Measurements from ENCODE around the gene TCERG1L.

DNA sequence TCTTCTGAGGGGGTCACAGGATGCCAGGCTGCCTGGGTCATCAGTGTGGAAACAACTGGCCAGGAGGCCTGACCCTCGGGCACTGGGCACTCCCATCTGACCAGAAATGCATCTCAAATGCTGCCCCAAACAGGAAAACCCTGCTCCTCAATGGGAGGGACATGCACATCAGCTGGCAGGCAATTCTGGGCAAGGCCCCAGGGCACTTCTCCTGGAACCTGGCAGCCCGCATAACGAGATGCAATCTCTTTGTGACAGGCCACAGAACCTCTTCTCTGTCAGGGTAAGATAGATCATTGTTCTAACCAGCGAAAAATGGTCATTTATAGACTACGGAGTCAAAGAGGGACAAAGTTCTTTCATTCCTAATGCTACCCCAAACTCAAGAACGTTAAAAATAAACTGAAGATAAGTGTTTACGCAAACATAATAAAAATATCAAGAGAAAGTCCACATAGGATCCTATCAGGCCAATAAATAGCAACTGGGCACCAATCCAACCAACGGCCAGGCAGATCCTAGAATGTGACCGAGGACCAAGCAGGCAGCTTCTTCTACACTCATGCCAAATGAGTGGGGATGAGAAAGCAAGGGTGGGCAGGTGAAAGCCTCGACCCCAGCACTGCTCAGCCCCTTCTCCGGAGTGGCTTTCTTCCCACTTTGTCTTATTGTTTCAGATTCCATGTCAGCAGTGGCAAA lies 212.3 kb downstream of the TCERG1L start:
- TF ChIP-seq, protein P1, sequence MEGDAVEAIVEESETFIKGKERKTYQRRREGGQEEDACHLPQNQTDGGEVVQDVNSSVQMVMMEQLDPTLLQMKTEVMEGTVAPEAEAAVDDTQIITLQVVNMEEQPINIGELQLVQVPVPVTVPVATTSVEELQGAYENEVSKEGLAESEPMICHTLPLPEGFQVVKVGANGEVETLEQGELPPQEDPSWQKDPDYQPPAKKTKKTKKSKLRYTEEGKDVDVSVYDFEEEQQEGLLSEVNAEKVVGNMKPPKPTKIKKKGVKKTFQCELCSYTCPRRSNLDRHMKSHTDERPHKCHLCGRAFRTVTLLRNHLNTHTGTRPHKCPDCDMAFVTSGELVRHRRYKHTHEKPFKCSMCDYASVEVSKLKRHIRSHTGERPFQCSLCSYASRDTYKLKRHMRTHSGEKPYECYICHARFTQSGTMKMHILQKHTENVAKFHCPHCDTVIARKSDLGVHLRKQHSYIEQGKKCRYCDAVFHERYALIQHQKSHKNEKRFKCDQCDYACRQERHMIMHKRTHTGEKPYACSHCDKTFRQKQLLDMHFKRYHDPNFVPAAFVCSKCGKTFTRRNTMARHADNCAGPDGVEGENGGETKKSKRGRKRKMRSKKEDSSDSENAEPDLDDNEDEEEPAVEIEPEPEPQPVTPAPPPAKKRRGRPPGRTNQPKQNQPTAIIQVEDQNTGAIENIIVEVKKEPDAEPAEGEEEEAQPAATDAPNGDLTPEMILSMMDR (IDR thresholded peaks at IDR 0.05 in 2 of 3, conservative IDR thresholded peaks at IDR 0.05 in 1 of 3; ENCODE audit: insufficient read depth in 2 of 3, low read depth in 1 of 3, low read length in 3 of 3) = no peak
- TF ChIP-seq EGR1 (conservative IDR thresholded peaks at IDR 0.05) = no peak
- TF ChIP-seq, protein P2, sequence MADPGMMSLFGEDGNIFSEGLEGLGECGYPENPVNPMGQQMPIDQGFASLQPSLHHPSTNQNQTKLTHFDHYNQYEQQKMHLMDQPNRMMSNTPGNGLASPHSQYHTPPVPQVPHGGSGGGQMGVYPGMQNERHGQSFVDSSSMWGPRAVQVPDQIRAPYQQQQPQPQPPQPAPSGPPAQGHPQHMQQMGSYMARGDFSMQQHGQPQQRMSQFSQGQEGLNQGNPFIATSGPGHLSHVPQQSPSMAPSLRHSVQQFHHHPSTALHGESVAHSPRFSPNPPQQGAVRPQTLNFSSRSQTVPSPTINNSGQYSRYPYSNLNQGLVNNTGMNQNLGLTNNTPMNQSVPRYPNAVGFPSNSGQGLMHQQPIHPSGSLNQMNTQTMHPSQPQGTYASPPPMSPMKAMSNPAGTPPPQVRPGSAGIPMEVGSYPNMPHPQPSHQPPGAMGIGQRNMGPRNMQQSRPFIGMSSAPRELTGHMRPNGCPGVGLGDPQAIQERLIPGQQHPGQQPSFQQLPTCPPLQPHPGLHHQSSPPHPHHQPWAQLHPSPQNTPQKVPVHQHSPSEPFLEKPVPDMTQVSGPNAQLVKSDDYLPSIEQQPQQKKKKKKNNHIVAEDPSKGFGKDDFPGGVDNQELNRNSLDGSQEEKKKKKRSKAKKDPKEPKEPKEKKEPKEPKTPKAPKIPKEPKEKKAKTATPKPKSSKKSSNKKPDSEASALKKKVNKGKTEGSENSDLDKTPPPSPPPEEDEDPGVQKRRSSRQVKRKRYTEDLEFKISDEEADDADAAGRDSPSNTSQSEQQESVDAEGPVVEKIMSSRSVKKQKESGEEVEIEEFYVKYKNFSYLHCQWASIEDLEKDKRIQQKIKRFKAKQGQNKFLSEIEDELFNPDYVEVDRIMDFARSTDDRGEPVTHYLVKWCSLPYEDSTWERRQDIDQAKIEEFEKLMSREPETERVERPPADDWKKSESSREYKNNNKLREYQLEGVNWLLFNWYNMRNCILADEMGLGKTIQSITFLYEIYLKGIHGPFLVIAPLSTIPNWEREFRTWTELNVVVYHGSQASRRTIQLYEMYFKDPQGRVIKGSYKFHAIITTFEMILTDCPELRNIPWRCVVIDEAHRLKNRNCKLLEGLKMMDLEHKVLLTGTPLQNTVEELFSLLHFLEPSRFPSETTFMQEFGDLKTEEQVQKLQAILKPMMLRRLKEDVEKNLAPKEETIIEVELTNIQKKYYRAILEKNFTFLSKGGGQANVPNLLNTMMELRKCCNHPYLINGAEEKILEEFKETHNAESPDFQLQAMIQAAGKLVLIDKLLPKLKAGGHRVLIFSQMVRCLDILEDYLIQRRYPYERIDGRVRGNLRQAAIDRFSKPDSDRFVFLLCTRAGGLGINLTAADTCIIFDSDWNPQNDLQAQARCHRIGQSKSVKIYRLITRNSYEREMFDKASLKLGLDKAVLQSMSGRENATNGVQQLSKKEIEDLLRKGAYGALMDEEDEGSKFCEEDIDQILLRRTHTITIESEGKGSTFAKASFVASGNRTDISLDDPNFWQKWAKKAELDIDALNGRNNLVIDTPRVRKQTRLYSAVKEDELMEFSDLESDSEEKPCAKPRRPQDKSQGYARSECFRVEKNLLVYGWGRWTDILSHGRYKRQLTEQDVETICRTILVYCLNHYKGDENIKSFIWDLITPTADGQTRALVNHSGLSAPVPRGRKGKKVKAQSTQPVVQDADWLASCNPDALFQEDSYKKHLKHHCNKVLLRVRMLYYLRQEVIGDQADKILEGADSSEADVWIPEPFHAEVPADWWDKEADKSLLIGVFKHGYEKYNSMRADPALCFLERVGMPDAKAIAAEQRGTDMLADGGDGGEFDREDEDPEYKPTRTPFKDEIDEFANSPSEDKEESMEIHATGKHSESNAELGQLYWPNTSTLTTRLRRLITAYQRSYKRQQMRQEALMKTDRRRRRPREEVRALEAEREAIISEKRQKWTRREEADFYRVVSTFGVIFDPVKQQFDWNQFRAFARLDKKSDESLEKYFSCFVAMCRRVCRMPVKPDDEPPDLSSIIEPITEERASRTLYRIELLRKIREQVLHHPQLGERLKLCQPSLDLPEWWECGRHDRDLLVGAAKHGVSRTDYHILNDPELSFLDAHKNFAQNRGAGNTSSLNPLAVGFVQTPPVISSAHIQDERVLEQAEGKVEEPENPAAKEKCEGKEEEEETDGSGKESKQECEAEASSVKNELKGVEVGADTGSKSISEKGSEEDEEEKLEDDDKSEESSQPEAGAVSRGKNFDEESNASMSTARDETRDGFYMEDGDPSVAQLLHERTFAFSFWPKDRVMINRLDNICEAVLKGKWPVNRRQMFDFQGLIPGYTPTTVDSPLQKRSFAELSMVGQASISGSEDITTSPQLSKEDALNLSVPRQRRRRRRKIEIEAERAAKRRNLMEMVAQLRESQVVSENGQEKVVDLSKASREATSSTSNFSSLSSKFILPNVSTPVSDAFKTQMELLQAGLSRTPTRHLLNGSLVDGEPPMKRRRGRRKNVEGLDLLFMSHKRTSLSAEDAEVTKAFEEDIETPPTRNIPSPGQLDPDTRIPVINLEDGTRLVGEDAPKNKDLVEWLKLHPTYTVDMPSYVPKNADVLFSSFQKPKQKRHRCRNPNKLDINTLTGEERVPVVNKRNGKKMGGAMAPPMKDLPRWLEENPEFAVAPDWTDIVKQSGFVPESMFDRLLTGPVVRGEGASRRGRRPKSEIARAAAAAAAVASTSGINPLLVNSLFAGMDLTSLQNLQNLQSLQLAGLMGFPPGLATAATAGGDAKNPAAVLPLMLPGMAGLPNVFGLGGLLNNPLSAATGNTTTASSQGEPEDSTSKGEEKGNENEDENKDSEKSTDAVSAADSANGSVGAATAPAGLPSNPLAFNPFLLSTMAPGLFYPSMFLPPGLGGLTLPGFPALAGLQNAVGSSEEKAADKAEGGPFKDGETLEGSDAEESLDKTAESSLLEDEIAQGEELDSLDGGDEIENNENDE (IDR thresholded peaks at IDR 0.05; ENCODE audit: low read depth, low read length) = no peak
- TF ChIP-seq, protein P3, sequence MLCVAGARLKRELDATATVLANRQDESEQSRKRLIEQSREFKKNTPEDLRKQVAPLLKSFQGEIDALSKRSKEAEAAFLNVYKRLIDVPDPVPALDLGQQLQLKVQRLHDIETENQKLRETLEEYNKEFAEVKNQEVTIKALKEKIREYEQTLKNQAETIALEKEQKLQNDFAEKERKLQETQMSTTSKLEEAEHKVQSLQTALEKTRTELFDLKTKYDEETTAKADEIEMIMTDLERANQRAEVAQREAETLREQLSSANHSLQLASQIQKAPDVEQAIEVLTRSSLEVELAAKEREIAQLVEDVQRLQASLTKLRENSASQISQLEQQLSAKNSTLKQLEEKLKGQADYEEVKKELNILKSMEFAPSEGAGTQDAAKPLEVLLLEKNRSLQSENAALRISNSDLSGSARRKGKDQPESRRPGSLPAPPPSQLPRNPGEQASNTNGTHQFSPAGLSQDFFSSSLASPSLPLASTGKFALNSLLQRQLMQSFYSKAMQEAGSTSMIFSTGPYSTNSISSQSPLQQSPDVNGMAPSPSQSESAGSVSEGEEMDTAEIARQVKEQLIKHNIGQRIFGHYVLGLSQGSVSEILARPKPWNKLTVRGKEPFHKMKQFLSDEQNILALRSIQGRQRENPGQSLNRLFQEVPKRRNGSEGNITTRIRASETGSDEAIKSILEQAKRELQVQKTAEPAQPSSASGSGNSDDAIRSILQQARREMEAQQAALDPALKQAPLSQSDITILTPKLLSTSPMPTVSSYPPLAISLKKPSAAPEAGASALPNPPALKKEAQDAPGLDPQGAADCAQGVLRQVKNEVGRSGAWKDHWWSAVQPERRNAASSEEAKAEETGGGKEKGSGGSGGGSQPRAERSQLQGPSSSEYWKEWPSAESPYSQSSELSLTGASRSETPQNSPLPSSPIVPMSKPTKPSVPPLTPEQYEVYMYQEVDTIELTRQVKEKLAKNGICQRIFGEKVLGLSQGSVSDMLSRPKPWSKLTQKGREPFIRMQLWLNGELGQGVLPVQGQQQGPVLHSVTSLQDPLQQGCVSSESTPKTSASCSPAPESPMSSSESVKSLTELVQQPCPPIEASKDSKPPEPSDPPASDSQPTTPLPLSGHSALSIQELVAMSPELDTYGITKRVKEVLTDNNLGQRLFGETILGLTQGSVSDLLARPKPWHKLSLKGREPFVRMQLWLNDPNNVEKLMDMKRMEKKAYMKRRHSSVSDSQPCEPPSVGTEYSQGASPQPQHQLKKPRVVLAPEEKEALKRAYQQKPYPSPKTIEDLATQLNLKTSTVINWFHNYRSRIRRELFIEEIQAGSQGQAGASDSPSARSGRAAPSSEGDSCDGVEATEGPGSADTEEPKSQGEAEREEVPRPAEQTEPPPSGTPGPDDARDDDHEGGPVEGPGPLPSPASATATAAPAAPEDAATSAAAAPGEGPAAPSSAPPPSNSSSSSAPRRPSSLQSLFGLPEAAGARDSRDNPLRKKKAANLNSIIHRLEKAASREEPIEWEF (CRISPR knock-in tag; IDR thresholded peaks at IDR 0.05) = no peak
- no peak for TF ChIP-seq SIN3A (IDR thresholded peaks at IDR 0.05; ENCODE audit: borderline replicate concordance in 2 of 2, control insufficient read depth in 1 of 2, low read depth in 2 of 2, low read length in 2 of 2)
- TF ChIP-seq ZKSCAN1 (IDR thresholded peaks at IDR 0.05; ENCODE audit: low read depth, low read length) = no peak
- TF ChIP-seq PTRF (tag; IDR thresholded peaks at IDR 0.05) = no peak
- TF ChIP-seq FOXM1 (IDR thresholded peaks at IDR 0.05; ENCODE audit: low read depth) = no peak
- TF ChIP-seq FOXM1 (CRISPR knock-in tag; IDR thresholded peaks at IDR 0.05; ENCODE audit: low read depth) = no peak
- no peak for TF ChIP-seq TRIM28 (IDR thresholded peaks at IDR 0.05)
- no peak for TF ChIP-seq BRD4 (IDR thresholded peaks at IDR 0.05)
- no peak for TF ChIP-seq BDP1 (IDR thresholded peaks at IDR 0.05; ENCODE audit: insufficient read depth, insufficient read length)
- TF ChIP-seq EP300 (IDR thresholded peaks at IDR 0.05; ENCODE audit: low read length) = no peak
